GM12801 (cell line): ENCODE data around the gene CCM2.

Source experiments
- TF ChIP-seq, protein P1 (sequence below): IDR thresholded peaks from one replicate; pipeline ENCODE4 v1.5.1; 2011; ENCODE audit warnings: control low read depth; ENCODE audit not compliant: insufficient read length; ENCODE audit errors: extremely low read depth

Gene CCM2

DNA sequence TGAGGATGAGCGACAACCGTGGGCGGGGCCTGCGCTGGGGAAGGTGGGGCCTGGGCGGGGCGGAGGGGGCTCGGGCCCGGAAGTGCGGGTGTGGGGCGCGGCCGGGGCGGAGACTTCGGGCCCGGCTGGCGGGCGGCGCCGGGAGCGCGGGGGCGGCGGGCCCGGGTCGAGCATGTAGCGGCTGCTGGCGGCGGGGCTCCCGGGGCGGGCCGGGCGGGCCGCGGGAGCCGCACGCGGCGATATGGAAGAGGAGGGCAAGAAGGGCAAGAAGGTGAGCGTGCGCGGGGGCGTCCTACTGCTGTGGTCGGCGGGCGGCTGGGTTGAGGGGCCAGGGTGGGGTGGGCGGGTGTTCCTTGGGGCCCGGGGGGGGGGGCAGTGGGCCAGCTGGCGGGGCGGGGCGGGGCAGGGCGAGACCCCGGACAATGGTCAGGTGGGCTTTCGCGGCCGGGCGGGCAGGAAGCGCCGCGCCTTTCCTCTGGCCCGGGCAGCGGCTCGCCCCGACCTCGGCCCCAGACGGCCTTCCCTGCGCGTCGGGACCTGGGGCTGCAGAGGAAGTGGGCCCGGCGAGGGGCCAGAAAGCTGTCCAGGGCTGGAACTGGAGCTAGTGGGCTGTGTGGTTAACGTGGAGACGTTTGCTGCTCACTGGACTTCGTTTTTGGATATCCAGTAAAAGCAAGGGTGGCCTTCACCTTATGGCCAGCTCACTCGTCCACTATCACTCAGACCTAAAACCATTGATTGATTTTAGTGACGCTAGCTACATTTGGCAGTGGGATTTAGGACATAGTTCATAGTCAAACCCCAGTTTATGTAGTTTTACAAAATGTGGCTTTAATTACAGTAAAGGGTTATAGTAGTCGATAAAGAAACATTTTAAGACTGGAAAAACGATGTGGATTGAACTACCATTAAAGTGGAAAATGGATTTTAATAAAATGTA is at the start of gene CCM2:
TSS of gene CCM2 (plus strand) at position 109 of the 940 bp plus-strand sequence. CDS start at position 242, 133 bp downstream.
- TF ChIP-seq, protein P1, sequence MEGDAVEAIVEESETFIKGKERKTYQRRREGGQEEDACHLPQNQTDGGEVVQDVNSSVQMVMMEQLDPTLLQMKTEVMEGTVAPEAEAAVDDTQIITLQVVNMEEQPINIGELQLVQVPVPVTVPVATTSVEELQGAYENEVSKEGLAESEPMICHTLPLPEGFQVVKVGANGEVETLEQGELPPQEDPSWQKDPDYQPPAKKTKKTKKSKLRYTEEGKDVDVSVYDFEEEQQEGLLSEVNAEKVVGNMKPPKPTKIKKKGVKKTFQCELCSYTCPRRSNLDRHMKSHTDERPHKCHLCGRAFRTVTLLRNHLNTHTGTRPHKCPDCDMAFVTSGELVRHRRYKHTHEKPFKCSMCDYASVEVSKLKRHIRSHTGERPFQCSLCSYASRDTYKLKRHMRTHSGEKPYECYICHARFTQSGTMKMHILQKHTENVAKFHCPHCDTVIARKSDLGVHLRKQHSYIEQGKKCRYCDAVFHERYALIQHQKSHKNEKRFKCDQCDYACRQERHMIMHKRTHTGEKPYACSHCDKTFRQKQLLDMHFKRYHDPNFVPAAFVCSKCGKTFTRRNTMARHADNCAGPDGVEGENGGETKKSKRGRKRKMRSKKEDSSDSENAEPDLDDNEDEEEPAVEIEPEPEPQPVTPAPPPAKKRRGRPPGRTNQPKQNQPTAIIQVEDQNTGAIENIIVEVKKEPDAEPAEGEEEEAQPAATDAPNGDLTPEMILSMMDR = no peak

DNA sequence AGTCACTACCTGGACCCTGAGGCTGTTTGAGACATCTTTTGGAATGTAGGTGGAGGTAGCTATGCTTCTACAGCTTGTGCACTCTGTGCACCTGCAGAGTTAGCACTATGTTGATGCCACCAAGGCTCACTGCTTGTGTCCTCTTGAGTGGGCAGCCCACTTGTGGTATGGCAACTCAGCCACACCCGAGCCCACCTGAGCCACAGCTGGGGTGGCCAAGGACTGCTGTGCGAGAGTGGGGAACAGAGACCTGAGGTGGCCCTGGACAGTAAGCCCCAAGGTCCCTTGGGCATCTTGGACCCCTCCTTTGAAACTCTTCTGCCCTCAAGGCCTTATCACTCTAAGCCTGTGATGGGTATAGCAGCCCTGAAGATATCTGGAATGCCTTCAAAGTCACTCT is 46.8 kb upstream of the CCM2 start:
- TF ChIP-seq, protein P1 = no peak

DNA sequence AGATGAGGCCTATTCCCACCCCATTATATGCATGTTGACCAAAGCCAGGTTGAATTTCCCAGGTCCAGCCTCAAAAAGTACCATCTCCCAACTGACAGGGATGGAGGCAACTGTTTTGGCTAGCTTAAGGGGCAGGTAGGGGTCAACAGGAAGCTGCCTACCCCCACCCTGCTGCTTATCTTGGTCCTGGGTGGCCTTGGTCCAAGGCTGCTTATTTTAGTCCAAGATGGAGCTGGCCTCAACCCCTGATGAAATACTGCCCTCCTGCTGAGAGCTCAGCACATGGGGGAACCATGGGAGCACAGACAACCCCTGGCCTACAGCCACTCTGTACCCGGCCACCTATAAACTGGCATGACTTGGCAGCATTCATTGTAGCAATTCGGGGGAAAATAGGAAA is 44.3 kb upstream of the CCM2 start:
- TF ChIP-seq, protein P1 = no peak

DNA sequence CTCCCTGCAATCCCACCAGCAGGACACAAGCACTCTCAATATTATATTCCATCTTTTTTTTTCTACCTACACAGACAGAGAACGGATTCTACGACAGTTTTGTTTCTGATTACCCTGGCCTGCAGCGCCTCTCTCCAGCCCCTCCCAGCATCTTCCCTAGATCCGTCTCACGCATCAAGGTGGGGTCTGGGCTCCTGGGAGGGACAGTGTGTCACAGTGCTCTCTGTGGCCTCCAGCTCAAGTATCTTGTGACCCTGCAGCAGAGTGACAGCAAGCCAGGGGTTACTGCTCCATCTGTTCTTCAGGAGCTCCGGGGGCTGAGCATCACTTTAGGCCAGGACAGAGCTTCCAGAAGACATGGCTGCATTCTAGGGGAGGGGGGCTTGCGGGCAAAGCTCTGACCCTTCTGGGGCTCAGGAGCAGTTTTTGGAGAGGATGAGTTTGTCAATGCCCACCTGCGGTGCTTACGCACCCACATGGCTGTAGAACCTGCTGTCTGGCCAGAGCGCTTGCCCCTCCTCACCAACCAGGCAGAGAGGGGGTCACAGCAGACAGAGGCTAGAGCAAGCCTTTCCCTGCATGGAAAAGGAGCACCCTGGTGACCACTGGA is 43.7 kb upstream of the CCM2 start:
- TF ChIP-seq, protein P1 = no peak

DNA sequence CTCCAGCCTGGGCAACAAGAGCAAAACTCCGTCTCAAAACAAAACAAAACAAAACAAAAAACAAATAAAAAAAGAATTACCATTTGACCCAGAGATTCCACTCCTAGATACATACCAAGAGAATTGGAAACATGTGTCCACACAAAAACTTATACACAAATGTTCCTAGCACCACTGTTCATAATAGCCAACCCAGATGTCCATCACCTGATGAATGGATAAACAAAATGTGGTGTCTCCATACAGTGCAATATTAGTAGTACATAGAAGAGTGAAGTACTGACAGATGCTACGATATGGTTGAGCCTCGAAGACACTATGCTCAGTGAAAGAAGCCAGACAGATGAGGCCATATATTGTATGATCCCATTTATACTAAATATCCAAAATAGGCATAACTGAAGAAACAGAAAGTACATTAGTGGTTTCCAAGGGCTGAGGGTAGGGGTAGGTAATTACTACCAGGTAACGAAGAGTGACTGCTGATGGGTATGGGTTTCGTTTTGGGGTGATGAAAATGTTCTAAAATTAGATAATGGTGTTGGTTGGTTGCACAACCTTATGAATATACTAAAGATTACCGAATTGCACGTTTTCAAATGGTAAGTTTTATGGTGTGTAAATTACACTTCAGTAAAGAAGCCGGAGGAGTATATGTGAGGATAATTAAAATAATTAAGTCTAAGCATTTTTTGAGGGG is 41.2 kb upstream of the CCM2 start:
- TF ChIP-seq, protein P1 = no peak

DNA sequence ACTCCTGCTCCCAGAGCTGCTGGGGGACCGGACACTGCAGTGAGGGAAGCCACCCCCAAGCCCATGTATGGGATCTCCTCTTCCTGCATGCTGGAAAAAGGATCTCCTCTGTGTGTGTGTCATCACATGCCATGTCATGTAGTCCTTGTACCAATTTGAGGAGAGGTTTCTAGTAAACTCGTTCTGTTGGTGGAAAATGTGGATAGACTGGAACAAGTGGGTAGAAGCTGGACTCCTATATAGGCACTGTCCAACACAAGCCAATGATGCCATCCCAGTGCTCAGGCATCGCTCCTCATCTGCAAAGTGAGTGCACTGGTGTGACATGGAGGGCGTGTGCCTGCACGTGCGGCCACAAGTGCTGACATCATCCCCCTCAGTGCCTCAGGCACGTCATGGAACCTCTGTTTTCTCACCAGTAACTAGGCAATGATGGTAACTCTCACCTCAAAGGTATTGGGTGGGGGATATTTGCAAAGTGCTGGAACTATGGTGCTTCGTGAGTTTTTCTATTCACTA is 40.5 kb upstream of the CCM2 start:
- TF ChIP-seq, protein P1 = no peak
